Fibroblast of lung (primary cell): ENCODE results near the gene SLAMF1. TPM values are rescaled to one million over a fixed set of nuclear protein-coding genes. Genes with fewer than 3 reads are reported as not detected.
"Not testable (repeated sequence)": the region's sequence is repeated elsewhere in the genome, so short reads cannot be mapped to it uniquely, and the experiment has no call there.

Source experiments
- DNase-seq, 2 donors: peaks; one replicate each; pipeline versions ENCODE4 v3.0.0 to v3.0.0-alpha.2; 2010; ENCODE audit warnings: low read depth in 2 of 2
- H2AFZ ChIP-seq: 2 replicates; pipeline ENCODE4 v1.5.1; 2012; ENCODE audit warnings: low read length, control low read depth, inconsistent platforms
- H3K27ac ChIP-seq: 2 replicates; pipeline ENCODE4 v1.5.1; 2011; ENCODE audit warnings: low read length, control low read depth; ENCODE audit not compliant: insufficient read depth
- H3K27me3 ChIP-seq: 2 replicates; pipeline ENCODE4 v1.5.1; 2011; ENCODE audit warnings: mild to moderate bottlenecking, low read length; ENCODE audit not compliant: control insufficient read depth, insufficient read depth
- H3K36me3 ChIP-seq: 2 replicates; pipeline ENCODE4 v1.5.1; 2011; ENCODE audit warnings: low read length; ENCODE audit not compliant: control insufficient read depth, insufficient read depth
- H3K4me1 ChIP-seq: 2 replicates; pipeline ENCODE4 v1.5.1; 2011; ENCODE audit warnings: low read length; ENCODE audit not compliant: control insufficient read depth, insufficient read depth; ENCODE audit errors: extremely low read depth
- H3K4me2 ChIP-seq: 2 replicates; pipeline ENCODE4 v1.5.1; 2011; ENCODE audit warnings: low read length, control low read depth; ENCODE audit not compliant: insufficient read depth; ENCODE audit errors: extremely low read depth
- H3K4me3 ChIP-seq, 4 experiments: fragments of 200-600 bp in 1 of 4; sonication (generic) in 1 of 4; replicated peaks in 1 of 4; 2 replicates each; pipeline ENCODE4 v1.5.1; 2011 to 2016; ENCODE audit warnings: low read length in 4 of 4, low read depth in 3 of 4, mild to moderate bottlenecking in 3 of 4, control low read depth in 2 of 4, inconsistent platforms in 1 of 4, mixed read lengths in 1 of 4; ENCODE audit not compliant: insufficient read depth in 1 of 4; ENCODE audit errors: control extremely low read depth in 1 of 4
- H3K79me2 ChIP-seq: 2 replicates; pipeline ENCODE4 v1.5.1; 2012; ENCODE audit warnings: mild to moderate bottlenecking, low read length, inconsistent platforms; ENCODE audit not compliant: control insufficient read depth, insufficient read depth
- H3K9ac ChIP-seq: 2 replicates; pipeline ENCODE4 v1.5.1; 2011; ENCODE audit warnings: mild to moderate bottlenecking, low read length, control low read depth; ENCODE audit not compliant: insufficient read depth
- H3K9me3 ChIP-seq: 2 replicates; pipeline ENCODE4 v1.5.1; 2012; ENCODE audit warnings: low read depth, low read length; ENCODE audit not compliant: control insufficient read depth, insufficient read depth
- H4K20me1 ChIP-seq: 2 replicates; pipeline ENCODE4 v1.5.1; 2011; ENCODE audit warnings: low read length; ENCODE audit not compliant: control insufficient read depth, insufficient read depth; ENCODE audit errors: extremely low read depth
- CTCF ChIP-seq, 2 donors: IDR thresholded peaks in 1 of 2; conservative IDR thresholded peaks in 1 of 2; 1 replicate in 1 of 2; 2 replicates in 1 of 2; pipeline ENCODE4 v1.5.1; 2011 to 2012; ENCODE audit warnings: low read length in 2 of 2, control low read depth in 1 of 2, inconsistent platforms in 1 of 2, low read depth in 1 of 2, mild to moderate bottlenecking in 1 of 2
- EZH2 ChIP-seq: IDR thresholded peaks from 2 replicates; pipeline ENCODE4 v1.5.1; 2012; ENCODE audit warnings: low read length, control low read depth, mild to moderate bottlenecking; ENCODE audit errors: missing control alignments
- polyA plus RNA-seq, 2 donors: library from polyadenylated mRNA; depleted of rRNA in 1 of 2; stranded (reverse) in 1 of 2; unstranded in 1 of 2; fragments of >200 nt; gene quantifications; 2 replicates each; pipeline ENCODE4 v1.2.1, GENCODE V29; 2011 to 2012; ENCODE audit warnings: missing spikeins in 1 of 2
- total RNA-seq: library from RNA; depleted of rRNA; stranded (reverse); fragments of >200 nt; gene quantifications from 2 replicates; pipeline ENCODE4 v1.2.1, GENCODE V29; 2014

SLAMF1 gene
- total and polyA plus RNA-seq, 2 donors (not counting 1 experiment from before 2014, with no cell fraction given), result not detected

- H2AFZ ChIP-seq, result no peak overlapping the region
- no peak overlapping the region for H3K4me2 ChIP-seq
- DNase-seq, result no peak
- H3K9me3 ChIP-seq, result no peaks in the 10 kb centered on the region
- H3K9ac ChIP-seq, result no peak overlapping the region
- H3K36me3 ChIP-seq, result no peaks in the 10 kb centered on the region
- TF ChIP-seq EZH2 (no peak), CTCF (conservative IDR thresholded peaks at IDR 0.05 in 1 of 2, IDR thresholded peaks at IDR 0.05 in 1 of 2; ENCODE audit: low read depth in 1 of 2, low read length in 2 of 2) (no peak)
- no peaks in the 10 kb centered on the region for H3K79me2 ChIP-seq
- H4K20me1 ChIP-seq, result no peaks in the 10 kb centered on the region
- no peaks in the 10 kb centered on the region for H3K27me3 ChIP-seq
- no peak overlapping the region for H3K4me3 ChIP-seq
- H3K27ac ChIP-seq, result no peak overlapping the region
- no peaks in the 10 kb centered on the region for H3K4me1 ChIP-seq
These were observed 6.2 kb upstream of the SLAMF1 start for GRCh38 chr1:160652924-160653619.

- H4K20me1 ChIP-seq, H3K9me3 ChIP-seq, H3K4me1 ChIP-seq, H3K4me2 ChIP-seq, H3K9ac ChIP-seq, DNase-seq, H3K4me3 ChIP-seq, H3K36me3 ChIP-seq, H3K27me3 ChIP-seq, H3K27ac ChIP-seq, H2AFZ ChIP-seq, H3K79me2 ChIP-seq: not testable (repeated sequence)
These were observed 5.3 kb upstream of the SLAMF1 start for GRCh38 chr1:160652065-160652641.

GRCh38 chr1:160651433-160652064 is 4.7 kb upstream of the SLAMF1 start:
- Histone ChIP-seq H2AFZ (no peak overlapping the region), H3K4me2 (no peak overlapping the region), H3K36me3 (no peaks in the 10 kb centered on the region), H3K27ac (no peak overlapping the region), H4K20me1 (no peaks in the 10 kb centered on the region), H3K27me3 (no peaks in the 10 kb centered on the region), H3K4me1 (no peaks in the 10 kb centered on the region), H3K9me3 (no peaks in the 10 kb centered on the region), H3K9ac (no peak overlapping the region), H3K79me2 (no peaks in the 10 kb centered on the region), H3K4me3 (no peak overlapping the region)
- TF ChIP-seq CTCF (conservative IDR thresholded peaks at IDR 0.05 in 1 of 2, IDR thresholded peaks at IDR 0.05 in 1 of 2; ENCODE audit: low read depth in 1 of 2, low read length in 2 of 2) (no peak), EZH2 (no peak)
- no peak for DNase-seq
